MM.1S (cell line): ENCODE data around the gene CBLL2.

Experiments used
- DNase-seq: peaks from one replicate; pipeline ENCODE4 v3.0.0-alpha.2; 2015
- H2AFZ ChIP-seq: fragments of 300-600 bp; sonication (generic); 2 replicates; pipeline ENCODE4 v1.6.0; 2016; ENCODE audit warnings: antibody characterized with exemption, low read length
- H3F3A ChIP-seq: fragments of 300-600 bp; sonication (generic); 2 replicates; pipeline ENCODE4 v1.6.1; 2016; ENCODE audit warnings: mild to moderate bottlenecking, antibody characterized with exemption, low read length, moderate library complexity, mixed read lengths; ENCODE audit not compliant: insufficient read depth
- H3K27ac ChIP-seq: fragments of 300-600 bp; sonication (generic); 2 replicates; pipeline ENCODE4 v1.5.1; 2016; ENCODE audit warnings: mild to moderate bottlenecking, low read length
- H3K27me3 ChIP-seq: fragments of 300-600 bp; sonication (generic); replicated peaks from 2 replicates; pipeline ENCODE4 v1.6.0; 2016; ENCODE audit warnings: low read length; ENCODE audit not compliant: insufficient read depth
- H3K36me3 ChIP-seq: fragments of 300-600 bp; sonication (generic); replicated peaks from 2 replicates; pipeline ENCODE4 v1.6.1; 2016; ENCODE audit warnings: mild to moderate bottlenecking, low read length, mixed read lengths; ENCODE audit not compliant: insufficient read depth
- H3K4me1 ChIP-seq: fragments of 300-600 bp; sonication (generic); 2 replicates; pipeline ENCODE4 v1.6.1; 2016; ENCODE audit warnings: low read length, mixed read lengths
- H3K4me2 ChIP-seq: fragments of 300-600 bp; sonication (generic); 2 replicates; pipeline ENCODE4 v1.6.0; 2016; ENCODE audit warnings: low read depth, low read length
- H3K4me3 ChIP-seq: fragments of 300-600 bp; sonication (generic); 2 replicates; pipeline ENCODE4 v1.5.1; 2016; ENCODE audit warnings: low read length, mixed read lengths
- H3K79me2 ChIP-seq: fragments of 300-600 bp; sonication (generic); 2 replicates; pipeline ENCODE4 v1.6.1; 2016; ENCODE audit warnings: mixed run types, low read length, mixed read lengths
- H3K9ac ChIP-seq: fragments of 300-600 bp; sonication (generic); 2 replicates; pipeline ENCODE4 v1.6.1; 2016; ENCODE audit warnings: low read length, mixed read lengths
- H3K9me2 ChIP-seq: fragments of 300-600 bp; sonication (generic); replicated peaks from 2 replicates; pipeline ENCODE4 v1.6.1; 2016; ENCODE audit warnings: mild to moderate bottlenecking, low read length, mixed read lengths; ENCODE audit not compliant: insufficient read depth
- H3K9me3 ChIP-seq: fragments of 300-600 bp; sonication (generic); replicated peaks from 2 replicates; pipeline ENCODE4 v1.6.1; 2016; ENCODE audit warnings: mild to moderate bottlenecking, low read length, mixed read lengths; ENCODE audit not compliant: insufficient read depth
- H4K20me1 ChIP-seq: fragments of 300-600 bp; sonication (generic); 2 replicates; pipeline ENCODE4 v1.6.1; 2016; ENCODE audit warnings: mild to moderate bottlenecking, low read length, moderate library complexity, mixed read lengths; ENCODE audit not compliant: insufficient read depth
- CTCF ChIP-seq: fragments of 300-600 bp; sonication (generic); IDR thresholded peaks from 2 replicates; pipeline ENCODE4 v1.5.1; 2016; ENCODE audit warnings: antibody characterized with exemption, low read length, mixed read lengths
- EZH2 ChIP-seq: fragments of 300-600 bp; sonication (generic); optimal IDR thresholded peaks from 2 replicates; pipeline ENCODE3; 2017; ENCODE audit warnings: low read depth, mild to moderate bottlenecking, antibody characterized with exemption, low read length, mixed read lengths
- EZH2phosphoT487 ChIP-seq: fragments of 300-600 bp; sonication (generic); IDR thresholded peaks from 2 replicates; pipeline ENCODE4 v1.6.1; 2018; ENCODE audit warnings: antibody characterized with exemption, low read length

The CBLL2 gene

GRCh38 chrX:22268706-22269105 lies 4.0 kb upstream of the CBLL2 start:
- no peaks in the 10 kb centered on the region for H3K9me3 ChIP-seq
- no peaks in the 10 kb centered on the region for H3K9me2 ChIP-seq
- H2AFZ ChIP-seq: no peak overlapping the region
- no peak overlapping the region for H3K4me3 ChIP-seq
- TF ChIP-seq EZH2 (no peak), CTCF (no peak), EZH2phosphoT487 (no peak)
- no peaks in the 10 kb centered on the region for H3K36me3 ChIP-seq
- no peaks in the 10 kb centered on the region for H3F3A ChIP-seq
- H3K9ac ChIP-seq: no peak overlapping the region
- H4K20me1 ChIP-seq: no peaks in the 10 kb centered on the region
- DNase-seq: no peak
- H3K27me3 ChIP-seq: no peaks in the 10 kb centered on the region
- H3K4me1 ChIP-seq: no peaks in the 10 kb centered on the region
- H3K4me2 ChIP-seq: no peak overlapping the region
- no peak overlapping the region for H3K27ac ChIP-seq
- no peaks in the 10 kb centered on the region for H3K79me2 ChIP-seq

DNA sequence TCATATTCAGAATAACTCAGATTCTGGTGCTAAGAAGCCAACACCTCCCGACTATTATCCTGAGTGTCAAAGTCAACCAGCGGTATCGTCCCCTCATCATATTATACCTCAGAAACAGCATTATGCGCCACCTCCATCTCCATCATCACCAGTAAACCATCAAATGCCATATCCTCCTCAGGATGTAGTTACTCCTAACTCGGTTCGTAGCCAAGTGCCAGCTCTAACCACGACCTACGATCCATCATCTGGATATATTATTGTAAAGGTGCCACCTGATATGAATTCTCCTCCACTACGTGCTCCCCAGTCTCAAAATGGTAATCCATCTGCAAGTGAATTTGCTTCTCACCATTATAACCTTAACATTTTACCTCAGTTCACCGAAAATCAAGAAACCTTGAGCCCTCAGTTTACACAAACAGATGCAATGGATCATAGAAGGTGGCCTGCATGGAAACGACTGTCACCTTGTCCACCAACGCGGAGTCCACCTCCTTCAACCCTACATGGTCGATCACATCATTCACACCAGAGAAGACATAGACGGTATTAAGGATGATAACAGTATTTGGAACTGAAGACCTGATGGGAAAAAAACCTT lies 1.1 kb downstream of the CBLL2 start:
- Histone ChIP-seq H3K27me3 (no peaks in the 10 kb centered on the region), H3K79me2 (no peaks in the 10 kb centered on the region), H4K20me1 (no peaks in the 10 kb centered on the region), H3K9me2 (no peaks in the 10 kb centered on the region), H3K27ac (no peak overlapping the region), H3K4me1 (no peaks in the 10 kb centered on the region), H3K9me3 (no peaks in the 10 kb centered on the region), H3K36me3 (no peaks in the 10 kb centered on the region), H3K9ac (no peak overlapping the region), H2AFZ (no peak overlapping the region), H3K4me3 (no peak overlapping the region), H3K4me2 (no peak overlapping the region), H3F3A (no peaks in the 10 kb centered on the region)
- DNase-seq: no peak
- no peak for TF ChIP-seq EZH2
- no peak for TF ChIP-seq EZH2phosphoT487
- TF ChIP-seq CTCF: no peak

- H3K9me2 ChIP-seq: no peaks in the 10 kb centered on the region
- no peaks in the 10 kb centered on the region for H3K27me3 ChIP-seq
- H3K27ac ChIP-seq: no peak overlapping the region
- H3K4me3 ChIP-seq: no peak overlapping the region
- no peak for DNase-seq
- no peak for TF ChIP-seq EZH2
- TF ChIP-seq EZH2phosphoT487: no peak
- TF ChIP-seq CTCF: no peak
- no peaks in the 10 kb centered on the region for H3K4me1 ChIP-seq
- H3K36me3 ChIP-seq: no peaks in the 10 kb centered on the region
- H3K9ac ChIP-seq: no peak overlapping the region
- no peaks in the 10 kb centered on the region for H4K20me1 ChIP-seq
- H3K4me2 ChIP-seq: no peak overlapping the region
- no peak overlapping the region for H2AFZ ChIP-seq
- H3K79me2 ChIP-seq: no peaks in the 10 kb centered on the region
- H3F3A ChIP-seq: no peaks in the 10 kb centered on the region
- no peaks in the 10 kb centered on the region for H3K9me3 ChIP-seq
Measured at GRCh38 chrX:22276781-22277180, 4.1 kb downstream of the CBLL2 start.
